Measurements from ENCODE around the gene EFCAB12. TPM values are rescaled to one million over a fixed set of nuclear protein-coding genes. Genes with fewer than 3 reads are reported as not detected.

Gene EFCAB12
- total RNA-seq, 1 donor from 2014 or later = not detected

DNA sequence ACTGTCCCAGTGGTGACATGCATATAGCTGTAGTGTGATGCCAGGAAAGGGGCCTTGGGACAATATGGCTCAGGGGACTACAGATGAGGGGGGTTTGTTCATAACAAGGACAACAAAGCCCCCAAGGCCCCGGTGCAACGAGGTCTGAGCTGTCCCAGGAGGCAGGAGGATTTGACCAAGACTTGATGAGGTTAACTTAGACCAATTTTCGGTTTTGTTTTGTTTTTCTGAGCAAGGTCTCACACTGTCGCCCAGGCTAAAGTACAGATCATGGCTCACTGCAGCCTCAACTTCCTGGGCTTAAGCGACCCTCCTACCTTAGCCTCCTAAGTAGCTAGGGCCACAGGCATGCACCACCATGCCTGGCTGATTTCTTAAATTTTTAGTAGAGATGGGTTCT, 23.8 kb downstream of the EFCAB12 start:
- TF ChIP-seq, protein P1, sequence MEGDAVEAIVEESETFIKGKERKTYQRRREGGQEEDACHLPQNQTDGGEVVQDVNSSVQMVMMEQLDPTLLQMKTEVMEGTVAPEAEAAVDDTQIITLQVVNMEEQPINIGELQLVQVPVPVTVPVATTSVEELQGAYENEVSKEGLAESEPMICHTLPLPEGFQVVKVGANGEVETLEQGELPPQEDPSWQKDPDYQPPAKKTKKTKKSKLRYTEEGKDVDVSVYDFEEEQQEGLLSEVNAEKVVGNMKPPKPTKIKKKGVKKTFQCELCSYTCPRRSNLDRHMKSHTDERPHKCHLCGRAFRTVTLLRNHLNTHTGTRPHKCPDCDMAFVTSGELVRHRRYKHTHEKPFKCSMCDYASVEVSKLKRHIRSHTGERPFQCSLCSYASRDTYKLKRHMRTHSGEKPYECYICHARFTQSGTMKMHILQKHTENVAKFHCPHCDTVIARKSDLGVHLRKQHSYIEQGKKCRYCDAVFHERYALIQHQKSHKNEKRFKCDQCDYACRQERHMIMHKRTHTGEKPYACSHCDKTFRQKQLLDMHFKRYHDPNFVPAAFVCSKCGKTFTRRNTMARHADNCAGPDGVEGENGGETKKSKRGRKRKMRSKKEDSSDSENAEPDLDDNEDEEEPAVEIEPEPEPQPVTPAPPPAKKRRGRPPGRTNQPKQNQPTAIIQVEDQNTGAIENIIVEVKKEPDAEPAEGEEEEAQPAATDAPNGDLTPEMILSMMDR (IDR thresholded peaks at IDR 0.05; ENCODE audit: insufficient read depth, low read length, severe bottlenecking) = no peak
- FAIRE-seq = no peak
- H3K4me3 ChIP-seq (ENCODE audit: low read depth, low read length) = no peak overlapping the region
- H3K27me3 ChIP-seq (ENCODE audit: control insufficient read depth, insufficient read depth, low read length) = no peaks in the 10 kb centered on the region
- no peak for DNase-seq (ENCODE audit: low read depth)
- H3K36me3 ChIP-seq (ENCODE audit: control insufficient read depth, insufficient read depth, low read length) = no peaks in the 10 kb centered on the region

DNA sequence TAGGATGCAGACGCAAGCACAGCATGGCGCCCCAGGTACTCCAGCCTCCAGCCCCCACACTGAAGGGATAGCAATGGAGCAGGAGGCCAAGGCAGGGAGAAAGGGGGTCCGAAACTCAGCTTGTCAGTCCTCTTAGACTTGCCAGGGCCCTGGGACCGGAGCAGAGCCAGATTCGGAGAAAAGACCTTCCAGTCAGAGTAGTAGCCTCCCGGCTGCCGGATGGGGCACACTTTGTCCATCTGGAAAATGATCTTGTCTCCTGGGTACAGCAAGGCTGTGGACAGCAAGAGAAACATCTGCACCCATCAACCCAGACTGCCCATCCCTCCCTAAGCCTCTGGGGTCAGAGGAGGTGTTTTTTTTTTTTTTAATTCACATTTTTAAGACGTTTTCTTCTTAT, 24.3 kb downstream of the EFCAB12 start:
- no peaks in the 10 kb centered on the region for H3K27me3 ChIP-seq (ENCODE audit: control insufficient read depth, insufficient read depth, low read length)
- FAIRE-seq = no peak
- H3K4me3 ChIP-seq (ENCODE audit: low read depth, low read length) = no peak overlapping the region
- TF ChIP-seq, protein P1 (IDR thresholded peaks at IDR 0.05; ENCODE audit: insufficient read depth, low read length, severe bottlenecking) = no peak
- H3K36me3 ChIP-seq (ENCODE audit: control insufficient read depth, insufficient read depth, low read length) = no peaks in the 10 kb centered on the region
- DNase-seq (ENCODE audit: low read depth) = no peak

DNA sequence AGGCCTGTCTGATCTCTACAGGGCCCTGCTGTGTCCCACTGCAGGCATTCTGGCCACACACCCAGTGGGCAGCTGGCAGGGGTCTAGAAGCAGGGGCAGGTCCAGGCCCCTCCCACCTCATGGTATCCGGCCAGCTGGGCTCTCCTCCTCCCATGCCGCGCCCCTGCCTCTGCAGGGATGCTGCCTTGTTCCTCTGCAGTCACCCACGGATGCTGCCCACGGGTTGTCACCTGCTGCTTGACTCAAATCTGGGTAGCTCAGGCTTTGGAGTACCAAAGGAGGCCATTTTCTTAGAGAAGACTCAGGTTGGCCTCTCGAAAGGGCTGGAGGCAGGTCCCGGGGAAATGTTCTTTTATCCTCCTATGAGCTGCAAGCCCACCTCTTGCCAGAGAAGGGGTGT, 25.0 kb downstream of the EFCAB12 start:
- no peak for DNase-seq (ENCODE audit: low read depth)
- no peak for FAIRE-seq

DNA sequence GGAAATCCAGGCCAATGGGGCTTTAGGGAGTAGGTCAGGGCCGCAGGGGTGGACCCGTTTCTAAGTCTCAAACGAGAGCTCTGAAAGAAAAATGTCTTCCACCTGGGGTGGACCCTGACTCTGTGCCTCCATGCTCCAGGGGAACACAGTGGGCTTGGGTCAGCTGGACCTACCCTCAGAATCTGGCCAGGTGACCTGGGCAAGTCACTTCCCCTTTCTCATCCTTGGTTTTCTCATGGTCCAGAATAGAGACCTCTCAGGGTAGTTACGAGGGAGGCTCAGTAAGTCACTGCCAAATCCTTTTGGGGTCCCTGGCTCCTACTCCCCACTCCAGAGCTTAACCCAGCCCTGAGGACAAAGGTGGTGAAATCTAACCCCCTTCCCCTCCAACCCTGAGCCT, 25.8 kb downstream of the EFCAB12 start:
- TF ChIP-seq, protein P1 (IDR thresholded peaks at IDR 0.05; ENCODE audit: insufficient read depth, low read length, severe bottlenecking) = no peak
- DNase-seq (ENCODE audit: low read depth) (no peak), FAIRE-seq (no peak)
- Histone ChIP-seq H3K4me3 (ENCODE audit: low read depth, low read length) (no peak overlapping the region), H3K27me3 (ENCODE audit: control insufficient read depth, insufficient read depth, low read length) (no peaks in the 10 kb centered on the region), H3K36me3 (ENCODE audit: control insufficient read depth, insufficient read depth, low read length) (no peaks in the 10 kb centered on the region)

More for the DNA sequence above, 25.0 kb downstream of the EFCAB12 start:
- H3K4me3 ChIP-seq (ENCODE audit: low read depth, low read length) = no peak overlapping the region
- H3K27me3 ChIP-seq (ENCODE audit: control insufficient read depth, insufficient read depth, low read length) = no peaks in the 10 kb centered on the region
- TF ChIP-seq, protein P1 (IDR thresholded peaks at IDR 0.05; ENCODE audit: insufficient read depth, low read length, severe bottlenecking) = no peak
- no peaks in the 10 kb centered on the region for H3K36me3 ChIP-seq (ENCODE audit: control insufficient read depth, insufficient read depth, low read length)

DNA sequence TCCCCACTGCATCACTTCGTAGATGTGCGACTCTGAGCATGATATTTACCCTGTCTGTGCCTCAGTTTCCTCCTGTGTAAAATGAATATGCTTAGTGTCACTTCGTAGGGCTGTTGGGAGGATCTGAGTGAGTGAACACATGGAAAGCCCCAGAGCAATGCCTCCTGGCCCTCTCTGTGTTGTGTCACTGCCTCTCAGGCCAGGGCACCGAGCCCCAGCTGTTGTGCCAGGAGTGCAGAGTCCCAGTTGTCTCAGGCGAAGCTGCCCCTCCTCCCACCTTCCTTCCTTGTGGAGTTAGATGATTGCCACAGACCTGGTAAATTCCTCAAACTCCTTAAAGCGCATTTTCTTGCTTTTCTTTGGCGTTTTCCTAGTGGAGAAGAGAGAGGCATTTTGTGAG, 26.2 kb downstream of the EFCAB12 start:
- H3K36me3 ChIP-seq (ENCODE audit: control insufficient read depth, insufficient read depth, low read length) = no peaks in the 10 kb centered on the region
- FAIRE-seq (no peak), DNase-seq (ENCODE audit: low read depth) (no peak)
- TF ChIP-seq, protein P1 (IDR thresholded peaks at IDR 0.05; ENCODE audit: insufficient read depth, low read length, severe bottlenecking) = no peak
- H3K27me3 ChIP-seq (ENCODE audit: control insufficient read depth, insufficient read depth, low read length) = no peaks in the 10 kb centered on the region
- no peak overlapping the region for H3K4me3 ChIP-seq (ENCODE audit: low read depth, low read length)

DNA sequence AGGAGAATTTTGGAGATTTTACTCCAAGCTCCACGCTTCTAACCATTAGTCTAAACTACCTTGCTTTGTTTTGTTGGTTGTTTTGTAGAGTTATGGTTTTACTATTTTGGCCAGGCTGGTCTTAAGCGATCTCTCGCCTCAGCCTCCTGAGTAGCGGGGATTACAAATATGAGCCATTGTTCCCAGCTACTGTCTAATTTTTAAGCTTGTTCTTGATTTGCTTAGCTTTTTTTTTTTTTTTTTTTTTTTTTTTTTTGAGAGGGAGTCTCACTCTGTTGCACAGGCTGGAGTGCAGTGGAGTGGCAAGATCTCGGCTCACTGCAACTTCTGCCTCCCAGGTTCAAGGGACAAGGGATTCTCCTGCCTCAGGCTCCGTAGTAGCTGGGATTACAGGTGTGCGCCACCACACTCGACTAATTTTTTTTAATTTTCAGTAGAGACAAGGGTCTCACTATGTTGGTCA, 28.5 kb downstream of the EFCAB12 start:
- TF ChIP-seq, protein P1 (IDR thresholded peaks at IDR 0.05; ENCODE audit: insufficient read depth, low read length, severe bottlenecking) = no peak
- Histone ChIP-seq H3K4me3 (ENCODE audit: low read depth, low read length) (no peak overlapping the region), H3K36me3 (ENCODE audit: control insufficient read depth, insufficient read depth, low read length) (peaks cover 5% of the 10 kb centered on the region), H3K27me3 (ENCODE audit: control insufficient read depth, insufficient read depth, low read length) (no peaks in the 10 kb centered on the region)
- DNase-seq (ENCODE audit: low read depth) (peak; percentile 35), FAIRE-seq (no peak)
